AG04450 (cell line): ENCODE data around the gene SEC11C. TPM values are rescaled to one million over a fixed set of nuclear protein-coding genes. Genes with fewer than 3 reads are reported as not detected.

Source experiments
- CTCF ChIA-PET: fragments of 300-600, 350-600 bp; formaldehyde crosslinking; extraction: SDS; loops from one replicate; lab custom pipeline; 2022; ENCODE audit warnings: antibody characterized with exemption, inconsistent platforms; lab: Charles Lee
- POLR2A ChIA-PET: fragments of 350-600 bp; formaldehyde crosslinking; extraction: SDS; loops from one replicate; lab custom pipeline; 2021; ENCODE audit warnings: antibody characterized with exemption, inconsistent platforms; lab: Yijun Ruan, JAX
- DNase-seq: peaks from one replicate; pipeline ENCODE4 v3.0.0-alpha.2; 2011; ENCODE audit warnings: low read depth, low spot score
- H3K27ac ChIP-seq: one replicate; pipeline ENCODE4 v1.5.1; 2012; ENCODE audit warnings: low read depth, low read length, control low read depth
- H3K27me3 ChIP-seq: one replicate; pipeline ENCODE4 v1.6.0; 2012; ENCODE audit warnings: low read length; ENCODE audit not compliant: control insufficient read depth, insufficient read depth
- H3K4me3 ChIP-seq: 2 replicates; pipeline ENCODE4 v1.5.1; 2011; ENCODE audit warnings: mild to moderate bottlenecking, low read depth, low read length, control low read depth
- H3K9me3 ChIP-seq: 2 replicates; pipeline ENCODE4 v1.5.1; 2012; ENCODE audit warnings: low read length; ENCODE audit not compliant: control insufficient read depth, insufficient read depth
- polyA plus RNA-seq: library from polyadenylated mRNA; depleted of rRNA; stranded (reverse); fragments of >200 nt; gene quantifications from 2 replicates; pipeline ENCODE4 v1.2.3, GENCODE V29; 2011
- TF ChIP-seq, protein P1 (sequence below): IDR thresholded peaks from 2 replicates; pipeline ENCODE4 v1.5.1; 2011; ENCODE audit warnings: low read depth, low read length, control low read depth, inconsistent platforms

Gene SEC11C
- polyA plus RNA-seq, 1 experiment: 19.7 TPM

DNA sequence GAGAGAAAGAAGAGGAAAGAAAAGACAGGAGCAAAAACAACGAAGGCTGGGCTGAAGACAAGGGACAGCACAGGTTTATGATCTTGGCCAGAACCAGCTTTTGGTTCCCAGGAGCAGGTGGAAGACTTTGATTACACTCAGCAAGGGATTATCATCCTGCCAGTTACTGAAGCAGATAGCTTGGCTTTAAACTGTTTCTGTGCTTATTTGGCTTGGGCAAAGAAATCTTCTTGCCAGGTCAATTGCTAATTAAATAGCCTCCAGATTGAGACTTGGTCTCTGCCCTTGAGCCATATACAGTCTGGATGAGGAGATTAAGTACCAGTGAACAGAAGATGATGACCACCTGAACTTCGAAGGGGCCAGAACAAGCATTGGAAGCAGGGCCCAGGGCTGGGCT lies 58.0 kb downstream of the SEC11C start:
- Histone ChIP-seq H3K27me3 (peaks cover 24% of the 10 kb centered on the region), H3K27ac (no peak overlapping the region), H3K9me3 (no peaks in the 10 kb centered on the region), H3K4me3 (no peak overlapping the region)
- TF ChIP-seq, protein P1, sequence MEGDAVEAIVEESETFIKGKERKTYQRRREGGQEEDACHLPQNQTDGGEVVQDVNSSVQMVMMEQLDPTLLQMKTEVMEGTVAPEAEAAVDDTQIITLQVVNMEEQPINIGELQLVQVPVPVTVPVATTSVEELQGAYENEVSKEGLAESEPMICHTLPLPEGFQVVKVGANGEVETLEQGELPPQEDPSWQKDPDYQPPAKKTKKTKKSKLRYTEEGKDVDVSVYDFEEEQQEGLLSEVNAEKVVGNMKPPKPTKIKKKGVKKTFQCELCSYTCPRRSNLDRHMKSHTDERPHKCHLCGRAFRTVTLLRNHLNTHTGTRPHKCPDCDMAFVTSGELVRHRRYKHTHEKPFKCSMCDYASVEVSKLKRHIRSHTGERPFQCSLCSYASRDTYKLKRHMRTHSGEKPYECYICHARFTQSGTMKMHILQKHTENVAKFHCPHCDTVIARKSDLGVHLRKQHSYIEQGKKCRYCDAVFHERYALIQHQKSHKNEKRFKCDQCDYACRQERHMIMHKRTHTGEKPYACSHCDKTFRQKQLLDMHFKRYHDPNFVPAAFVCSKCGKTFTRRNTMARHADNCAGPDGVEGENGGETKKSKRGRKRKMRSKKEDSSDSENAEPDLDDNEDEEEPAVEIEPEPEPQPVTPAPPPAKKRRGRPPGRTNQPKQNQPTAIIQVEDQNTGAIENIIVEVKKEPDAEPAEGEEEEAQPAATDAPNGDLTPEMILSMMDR: no peak
- ChIA-PET POLR2A (interaction anchor here (0.6 kb wide), 1 partner anchor 39 kb away, joined by 10 read pairs; no protein-coding TSS in a partner anchor), CTCF (interaction anchor here (0.7 kb wide), 1 partner anchor 163 kb away, joined by 3 read pairs; no protein-coding TSS in a partner anchor)
- no peak for DNase-seq

DNA sequence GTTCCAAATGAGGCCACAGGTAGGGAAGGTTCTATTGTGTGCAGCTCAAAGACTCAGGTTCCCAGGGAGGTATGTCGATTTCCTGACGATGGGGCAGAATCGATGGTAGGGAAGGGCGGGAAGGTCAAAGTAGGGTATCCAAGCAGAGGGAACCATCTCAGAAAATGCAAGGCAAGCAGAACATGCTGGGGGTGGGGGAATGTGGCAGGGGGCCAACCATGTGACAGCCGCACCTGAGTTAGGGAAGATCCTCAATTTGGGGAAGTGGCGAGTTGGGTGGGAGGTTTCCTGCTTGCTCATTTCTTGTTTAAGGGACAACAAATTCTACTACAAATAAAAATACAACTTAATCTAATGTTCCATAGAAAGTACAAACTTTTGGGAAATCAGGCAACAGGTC lies 58.5 kb downstream of the SEC11C start:
- POLR2A ChIA-PET: interaction anchor here (0.6 kb wide), 1 partner anchor 39 kb away, joined by 10 read pairs; no protein-coding TSS in a partner anchor
- H3K27me3 ChIP-seq: peaks cover 28% of the 10 kb centered on the region
- DNase-seq: no peak
- TF ChIP-seq, protein P1: no peak
- H3K27ac ChIP-seq: no peak overlapping the region
- no peaks in the 10 kb centered on the region for H3K9me3 ChIP-seq
- CTCF ChIA-PET: interaction anchor here (0.7 kb wide), 1 partner anchor 162 kb away, joined by 3 read pairs; no protein-coding TSS in a partner anchor
- H3K4me3 ChIP-seq: no peak overlapping the region

DNA sequence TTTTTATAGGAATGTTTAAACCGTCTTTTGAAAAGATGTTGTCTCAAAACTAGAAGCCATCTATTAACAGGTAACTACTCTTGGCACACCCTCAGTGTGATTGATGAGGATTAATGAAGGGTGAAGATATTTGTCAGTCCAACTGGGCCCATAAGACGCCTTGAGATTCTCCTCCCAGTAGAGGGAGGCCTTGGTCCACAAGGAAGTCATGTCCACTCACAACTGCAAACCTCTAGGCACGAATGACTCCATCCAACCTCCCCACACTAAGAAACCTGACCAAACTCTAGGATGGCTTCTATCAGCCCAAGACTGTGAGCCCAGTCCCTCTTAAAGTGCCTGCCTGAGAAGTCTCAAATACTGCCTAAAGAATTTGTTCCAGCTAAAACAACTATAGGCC lies 61.1 kb downstream of the SEC11C start:
- Histone ChIP-seq H3K27ac (no peak overlapping the region), H3K9me3 (no peaks in the 10 kb centered on the region), H3K4me3 (no peak overlapping the region), H3K27me3 (peaks cover 29% of the 10 kb centered on the region)
- DNase-seq: no peak
- TF ChIP-seq, protein P1: no peak
- ChIA-PET POLR2A (no interaction called here), CTCF (no interaction called here)

DNA sequence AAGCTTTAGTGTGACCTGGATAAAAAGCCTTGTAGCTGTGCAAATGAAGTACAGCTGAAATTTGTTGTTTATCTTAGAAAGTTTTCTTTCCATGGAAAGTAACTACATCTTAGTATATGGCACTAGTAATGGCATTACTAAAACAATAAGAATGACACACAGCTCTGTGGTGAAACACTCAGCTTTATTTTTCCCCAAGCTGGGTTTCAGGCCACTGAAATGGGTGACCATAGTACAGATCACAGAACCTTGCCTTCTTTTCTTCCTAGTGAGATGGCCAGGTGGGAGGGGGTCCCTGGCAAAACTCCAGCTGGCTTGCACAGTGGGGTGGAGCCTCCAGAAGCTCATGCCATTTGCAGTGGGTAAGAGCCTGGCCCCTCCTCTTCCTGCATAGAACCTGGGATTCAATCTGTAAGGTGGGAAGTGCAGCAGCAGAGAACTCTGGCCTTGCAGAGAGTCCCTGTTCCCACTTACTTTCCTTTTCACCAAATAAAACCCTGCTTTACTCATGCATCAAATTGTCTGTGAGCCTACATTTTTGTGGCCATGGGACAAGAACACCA lies 62.7 kb downstream of the SEC11C start:
- Histone ChIP-seq H3K27me3 (peaks cover 25% of the 10 kb centered on the region), H3K9me3 (no peaks in the 10 kb centered on the region), H3K4me3 (no peak overlapping the region), H3K27ac (no peak overlapping the region)
- CTCF ChIA-PET: interaction anchor here (0.7 kb wide), 1 partner anchor 200 kb away, joined by 4 read pairs; no protein-coding TSS in a partner anchor
- no peak for DNase-seq
- TF ChIP-seq, protein P1: no peak
- POLR2A ChIA-PET: no interaction called here

DNA sequence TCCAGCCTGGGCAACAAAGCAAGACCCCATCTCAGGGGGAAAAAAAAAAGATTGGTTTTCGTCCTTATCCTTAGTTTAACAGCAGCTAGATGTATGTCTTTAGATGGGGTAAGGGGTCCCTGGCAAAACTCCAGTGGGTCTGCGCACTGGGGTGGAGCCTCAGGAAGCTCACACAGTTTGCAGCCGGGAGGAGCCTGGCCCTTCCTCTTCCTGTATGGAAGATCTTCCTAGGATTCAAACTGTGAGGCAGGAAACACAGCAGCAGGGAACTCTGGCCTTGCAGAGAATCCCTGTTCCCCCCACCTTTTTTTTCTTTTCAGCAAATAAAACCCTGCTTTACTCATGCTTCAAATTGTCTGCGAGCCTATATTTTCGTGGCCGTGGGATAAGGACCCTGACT lies 67.8 kb downstream of the SEC11C start:
- Histone ChIP-seq H3K27me3 (peaks cover 26% of the 10 kb centered on the region), H3K9me3 (no peaks in the 10 kb centered on the region), H3K27ac (no peak overlapping the region), H3K4me3 (no peak overlapping the region)
- POLR2A ChIA-PET: no interaction called here
- TF ChIP-seq, protein P1: no peak
- no peak for DNase-seq
- CTCF ChIA-PET: no interaction called here
